LNCaP clone FGC (cell line): ENCODE results near the gene GPR132.
A peak's percentile ranks its signal among the peaks of the same experiment; 100 is the strongest.
"Not testable (repeated sequence)": the region's sequence is repeated elsewhere in the genome, so short reads cannot be mapped to it uniquely, and the experiment has no call there.

Experiments used
- DNase-seq: peaks from one replicate; pipeline ENCODE4 v3.0.0-alpha.2; 2011; ENCODE audit warnings: low read depth
- H3K4me3 ChIP-seq: 2 replicates; pipeline ENCODE4 v1.5.1; 2011; ENCODE audit warnings: mild to moderate bottlenecking, low read depth, low read length, control low read depth
- CTCF ChIP-seq: IDR thresholded peaks from 2 replicates; pipeline ENCODE4 v1.5.1; 2012; ENCODE audit warnings: mild to moderate bottlenecking; ENCODE audit not compliant: control insufficient read depth, insufficient read depth; ENCODE audit errors: extremely low read depth

The GPR132 gene

GRCh38 chr14:105028251-105028927 lies 36.8 kb downstream of the GPR132 start:
- DNase-seq, result peak; percentile 62
- H3K4me3 ChIP-seq, result no peak overlapping the region
- TF ChIP-seq CTCF, result no peak

- DNase-seq, H3K4me3 ChIP-seq: not testable (repeated sequence)
These were observed 37.5 kb downstream of the GPR132 start for GRCh38 chr14:105027718-105028117.

- no peak for TF ChIP-seq CTCF
- DNase-seq, result peak; percentile 89
- no peak overlapping the region for H3K4me3 ChIP-seq
These were observed 38.2 kb downstream of the GPR132 start for GRCh38 chr14:105026802-105027563.

- no peak overlapping the region for H3K4me3 ChIP-seq
- DNase-seq, result no peak
- no peak for TF ChIP-seq CTCF
These were observed 39.0 kb downstream of the GPR132 start for GRCh38 chr14:105026033-105026785.

- H3K4me3 ChIP-seq, result no peak overlapping the region
- TF ChIP-seq CTCF, result no peak
- DNase-seq, result no peak
These were observed 39.8 kb downstream of the GPR132 start for GRCh38 chr14:105025429-105025828.

GRCh38 chr14:105023791-105024480 lies 41.3 kb downstream of the GPR132 start:
- DNase-seq, result no peak
- no peak for TF ChIP-seq CTCF
- no peak overlapping the region for H3K4me3 ChIP-seq

GRCh38 chr14:105023144-105023543 lies 42.1 kb downstream of the GPR132 start:
- no peak overlapping the region for H3K4me3 ChIP-seq
- DNase-seq, result no peak
- no peak for TF ChIP-seq CTCF
